Putamen (tissue), 1 donor: ENCODE measurements around the gene SEMA6A.

Source experiments
- DNase-seq: peaks from one replicate; pipeline ENCODE4 v3.0.0-alpha.2; 2016; ENCODE audit warnings: low spot score

SEMA6A gene

GRCh38 chr5:116404016-116404415, 170.6 kb downstream of the SEMA6A start:
- DNase-seq: peak; percentile 56

GRCh38 chr5:116402235-116402634, 172.4 kb downstream of the SEMA6A start:
- no peak for DNase-seq

- no peak for DNase-seq
Observed at GRCh38 chr5:116401576-116401975, 173.0 kb downstream of the SEMA6A start.

GRCh38 chr5:116396476-116397099, 178.0 kb downstream of the SEMA6A start:
- no peak for DNase-seq

- no peak for DNase-seq
Observed at GRCh38 chr5:116395631-116396203, 178.9 kb downstream of the SEMA6A start.

GRCh38 chr5:116395226-116395625, 179.4 kb downstream of the SEMA6A start:
- no peak for DNase-seq

- DNase-seq: no peak
Observed at GRCh38 chr5:116394186-116394867, 180.3 kb downstream of the SEMA6A start.
